HG03342 (cell line): ENCODE data around the gene SMCO1.
"Not testable (repeated sequence)": the region's sequence is repeated elsewhere in the genome, so short reads cannot be mapped to it uniquely, and the experiment has no call there.

Source experiments
- ATAC-seq: cut with Tn5 transposase; IDR thresholded peaks from one replicate; pipeline ENCODE4 v1.9.1; 2021; ENCODE audit warnings: mild to moderate bottlenecking, moderate library complexity; ENCODE audit not compliant: unreplicated experiment

Gene SMCO1

GRCh38 chr3:196523841-196524240 lies 8.7 kb upstream of the SMCO1 start:
- ATAC-seq, result no peak

GRCh38 chr3:196521291-196521690 lies 6.1 kb upstream of the SMCO1 start:
- ATAC-seq, result not testable (repeated sequence)

DNA sequence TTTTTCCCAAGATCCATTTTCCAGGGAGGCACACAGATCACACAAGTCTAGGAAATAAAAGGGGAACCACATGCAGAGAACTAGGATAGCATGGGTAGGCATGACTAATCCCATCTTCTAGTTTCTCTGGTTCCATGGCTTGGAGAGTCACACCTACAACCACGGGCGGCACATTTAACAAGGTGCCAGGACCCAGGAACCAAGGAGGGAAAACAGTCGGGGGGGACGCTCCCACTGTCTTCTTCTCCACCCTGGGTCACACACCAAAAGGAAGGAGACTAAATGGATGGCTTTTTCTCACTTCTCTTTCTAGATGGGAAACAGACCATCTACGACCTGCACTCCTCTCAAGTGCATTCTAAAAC lies 4.6 kb upstream of the SMCO1 start:
- no peak for ATAC-seq

DNA sequence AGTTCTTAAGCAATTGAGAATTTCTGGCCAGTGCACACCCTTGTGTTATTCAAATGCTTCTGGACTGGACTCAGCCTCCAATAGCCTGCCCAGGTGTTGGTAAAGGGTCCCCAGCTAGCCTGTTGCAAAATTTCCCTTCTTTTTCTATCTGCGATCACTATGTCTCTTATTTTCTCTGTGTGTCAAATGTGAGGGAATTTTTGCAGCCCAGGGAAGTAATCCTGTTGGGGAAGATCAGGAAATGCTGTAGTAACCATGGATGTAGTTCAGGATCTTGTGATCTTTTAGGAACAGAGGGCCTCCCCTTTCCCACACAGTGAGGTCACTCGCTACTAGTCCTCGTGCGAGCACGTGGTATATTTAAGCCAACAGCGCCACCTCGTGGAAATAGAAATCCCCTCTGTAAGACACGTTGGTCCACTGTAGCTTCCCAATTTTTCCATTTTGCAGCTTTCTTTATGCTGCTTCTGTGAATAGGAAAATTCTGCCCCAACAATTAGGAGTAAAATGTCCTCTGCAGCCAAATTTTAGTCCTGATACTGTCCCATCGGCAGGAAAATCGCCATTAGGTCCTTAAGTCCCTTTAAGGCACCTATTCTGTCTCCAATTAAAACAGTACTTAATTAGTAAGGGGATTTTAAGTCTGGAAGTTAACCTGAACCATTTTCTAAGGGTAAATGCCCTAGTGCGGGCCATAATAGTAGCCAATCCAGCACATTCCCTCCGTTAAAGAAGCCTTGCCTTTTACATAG lies 4.0 kb upstream of the SMCO1 start:
- ATAC-seq, result no peak

DNA sequence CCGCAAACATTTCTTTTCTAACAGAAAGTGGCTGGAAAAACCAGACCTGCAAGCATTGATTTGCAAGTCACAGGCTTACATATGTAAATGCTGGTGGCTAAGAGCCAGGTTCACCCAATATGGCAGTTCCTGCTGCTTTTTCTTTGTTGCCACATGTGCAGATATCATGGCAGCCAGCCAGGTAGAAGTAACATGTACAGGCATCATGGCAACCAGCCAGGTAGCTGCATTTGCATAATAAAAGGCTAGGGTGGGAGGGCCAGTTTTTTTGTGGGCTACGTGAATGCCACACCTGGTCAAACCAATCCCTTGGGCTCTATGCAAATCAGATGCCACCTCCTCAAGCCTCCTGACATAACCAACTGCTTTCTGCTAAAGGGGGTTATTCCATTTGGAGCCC lies 2.8 kb upstream of the SMCO1 start:
- ATAC-seq, result no peak

DNA sequence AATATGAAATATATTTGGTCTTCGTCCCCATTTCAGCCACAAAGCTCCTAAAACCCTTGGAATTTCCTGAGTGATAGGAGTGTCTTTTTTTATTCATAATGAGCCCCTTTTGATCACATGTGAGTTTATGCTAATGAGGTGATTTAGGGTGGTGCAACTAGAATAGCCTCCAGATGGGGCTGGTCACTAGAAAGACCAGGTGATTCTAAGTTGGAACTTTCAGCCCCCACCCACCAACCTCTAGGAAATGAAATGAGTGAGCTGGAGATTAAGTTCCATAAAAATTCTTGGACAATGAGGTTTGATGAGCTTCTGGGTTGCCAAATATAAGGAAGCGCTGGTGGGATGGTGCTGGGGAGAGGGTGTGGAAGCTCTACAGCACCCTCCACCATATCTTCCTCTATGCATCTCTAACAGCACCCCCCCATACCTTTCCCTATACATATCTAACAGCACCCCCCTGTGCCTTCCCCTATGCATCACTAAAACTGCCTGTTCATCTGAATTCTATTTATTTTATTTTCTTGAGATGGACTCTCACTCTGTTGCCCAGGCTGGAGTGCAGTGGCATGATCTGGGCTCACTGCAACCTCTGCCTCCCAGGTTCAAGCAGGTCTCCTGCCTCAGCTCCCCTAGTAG lies 2.1 kb upstream of the SMCO1 start:
- ATAC-seq, result no peak

- no peak for ATAC-seq
Observed at GRCh38 chr3:196514350-196514716, 813 bp downstream of the SMCO1 start.

DNA sequence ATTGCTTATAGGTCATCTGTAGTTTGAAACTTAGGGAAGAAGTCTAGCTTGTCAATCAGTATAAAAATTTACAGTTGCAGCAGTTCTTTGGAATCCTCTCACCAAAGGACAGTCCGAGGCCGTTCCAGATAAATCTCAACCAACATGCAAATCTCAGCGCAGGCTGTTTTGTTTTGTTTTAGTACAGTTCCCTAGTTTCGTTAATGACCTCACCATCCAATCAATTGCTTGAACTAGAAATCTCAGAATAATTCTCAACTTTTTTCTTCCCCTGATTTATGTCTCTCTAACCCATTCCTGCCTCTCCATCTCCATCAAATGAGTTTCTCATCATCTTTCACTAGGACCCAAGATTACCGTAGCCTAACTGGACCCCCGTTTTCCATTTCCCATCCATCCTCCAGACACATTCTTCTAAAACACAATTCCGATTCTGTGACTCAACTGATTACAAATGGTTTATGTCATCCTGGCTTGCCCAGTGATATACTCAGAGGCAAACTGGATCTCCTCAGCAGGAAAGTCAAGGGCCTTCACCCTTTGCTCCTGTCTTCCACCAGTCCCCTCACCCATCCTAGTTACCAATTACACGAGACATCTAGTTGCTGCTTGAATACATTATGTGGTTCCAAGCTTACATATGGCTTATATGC lies 1.3 kb downstream of the SMCO1 start:
- no peak for ATAC-seq

- ATAC-seq, result not testable (repeated sequence)
Observed at GRCh38 chr3:196511646-196512425, 3.3 kb downstream of the SMCO1 start.

DNA sequence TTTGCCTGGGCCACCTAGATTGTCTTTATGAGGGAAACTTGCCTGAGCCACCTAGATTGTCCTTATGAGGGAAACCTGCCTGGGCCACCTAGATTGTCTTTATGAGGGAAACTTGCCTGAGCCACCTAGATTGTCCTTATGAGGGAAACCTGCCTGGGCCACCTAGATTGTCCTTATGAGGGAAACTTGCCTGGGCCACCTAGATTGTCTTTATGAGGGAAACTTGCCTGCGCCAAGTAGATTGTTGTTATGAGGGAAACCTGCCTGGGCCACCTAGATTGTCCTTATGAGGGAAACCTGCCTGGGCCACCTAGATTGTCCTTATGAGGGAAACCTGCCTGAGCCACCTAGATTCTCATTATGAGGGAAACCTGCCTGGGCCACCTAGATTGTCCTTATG lies 4.0 kb downstream of the SMCO1 start:
- not testable (repeated sequence) for ATAC-seq

DNA sequence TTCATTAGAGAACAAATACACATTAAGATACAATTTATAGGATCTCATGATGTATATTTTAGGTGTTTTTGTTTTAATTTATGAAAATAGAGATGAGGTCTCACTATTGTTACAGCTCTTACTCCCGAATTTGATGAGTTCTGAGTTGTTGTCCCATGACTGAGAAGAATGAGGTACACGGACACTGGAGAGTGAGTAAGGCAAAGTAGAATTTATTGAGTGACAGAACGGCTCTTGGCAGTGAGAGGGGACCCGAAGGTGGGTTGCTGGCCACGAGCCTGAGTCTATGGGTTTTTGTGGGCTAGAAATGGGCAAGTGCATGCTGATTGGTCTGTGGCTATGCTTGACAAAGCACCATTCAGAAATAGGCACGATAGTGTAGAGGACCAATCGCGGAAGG lies 8.5 kb downstream of the SMCO1 start:
- no peak for ATAC-seq

DNA sequence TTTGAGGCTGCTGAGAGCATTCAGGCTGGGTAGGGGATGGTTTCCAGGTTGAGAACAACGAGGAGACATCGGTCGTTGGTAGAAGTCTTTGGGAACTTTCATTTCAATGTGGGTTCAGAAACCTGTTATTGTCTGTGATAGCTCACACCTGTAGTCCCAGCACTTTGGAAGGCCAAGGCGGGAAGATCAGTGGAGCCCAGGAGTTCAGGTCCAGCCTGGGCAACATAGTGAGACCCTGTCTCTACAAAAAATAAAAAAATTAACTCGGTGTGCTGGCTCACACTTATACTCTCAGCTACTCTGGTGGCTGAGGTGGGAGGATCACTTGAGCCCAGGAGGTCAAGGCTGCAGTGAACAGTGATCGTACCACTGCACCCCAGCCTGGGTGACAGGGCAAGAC lies 10.6 kb downstream of the SMCO1 start:
- no peak for ATAC-seq

GRCh38 chr3:196504077-196504398 lies 11.1 kb downstream of the SMCO1 start:
- not testable (repeated sequence) for ATAC-seq

DNA sequence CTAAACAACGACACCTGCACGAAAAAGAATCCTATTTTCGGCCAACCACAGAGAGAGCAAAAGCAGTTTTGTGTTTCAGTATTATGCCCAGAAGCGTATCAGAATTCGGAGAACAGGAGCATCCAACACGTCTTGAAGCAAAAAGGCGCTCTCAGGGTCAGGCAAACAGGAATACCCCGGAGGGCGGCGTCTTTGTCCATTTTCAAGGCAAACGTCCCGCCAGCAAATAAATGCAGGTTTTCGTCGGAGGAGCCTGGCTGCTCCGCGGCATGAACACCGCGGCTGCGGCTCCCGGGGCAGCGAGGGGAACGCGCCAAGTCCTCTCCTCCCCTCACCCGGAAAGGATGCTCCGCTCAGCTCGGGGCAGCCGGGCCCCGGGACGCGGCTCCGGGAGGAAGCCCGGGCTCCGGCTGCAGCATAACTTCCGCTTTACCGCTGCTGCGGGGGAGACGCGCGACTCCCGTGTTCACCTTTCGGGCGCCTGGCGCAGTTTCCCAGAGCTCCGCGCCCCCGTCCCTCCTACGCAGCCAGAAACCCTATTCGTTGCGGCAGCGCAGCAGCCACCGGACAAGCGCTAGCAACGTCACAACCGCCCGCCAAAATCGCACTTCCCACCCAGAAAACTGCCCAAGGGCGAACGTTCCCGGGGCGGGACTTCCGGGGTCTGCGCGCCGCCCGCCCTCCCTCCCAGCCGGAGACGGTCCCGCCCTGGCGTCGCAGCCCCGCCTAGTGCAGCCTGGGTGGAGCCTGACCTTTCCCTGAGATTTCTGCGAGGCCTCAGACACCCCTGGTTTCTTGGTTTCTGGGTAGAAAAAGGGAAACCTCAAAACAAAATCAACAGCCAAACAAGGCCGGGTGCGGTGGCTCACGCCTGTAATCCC lies 11.7 kb downstream of the SMCO1 start, which contains the start of gene RNF168:
Gene RNF168 (minus strand): TSS at position 573 of the 881 bp plus-strand sequence. CDS start 595 bp downstream, outside the sequence.
- ATAC-seq, result peak; percentile 77

- ATAC-seq, result peak; percentile 3
Observed at GRCh38 chr3:196502775-196503195, 12.4 kb downstream of the SMCO1 start.

DNA sequence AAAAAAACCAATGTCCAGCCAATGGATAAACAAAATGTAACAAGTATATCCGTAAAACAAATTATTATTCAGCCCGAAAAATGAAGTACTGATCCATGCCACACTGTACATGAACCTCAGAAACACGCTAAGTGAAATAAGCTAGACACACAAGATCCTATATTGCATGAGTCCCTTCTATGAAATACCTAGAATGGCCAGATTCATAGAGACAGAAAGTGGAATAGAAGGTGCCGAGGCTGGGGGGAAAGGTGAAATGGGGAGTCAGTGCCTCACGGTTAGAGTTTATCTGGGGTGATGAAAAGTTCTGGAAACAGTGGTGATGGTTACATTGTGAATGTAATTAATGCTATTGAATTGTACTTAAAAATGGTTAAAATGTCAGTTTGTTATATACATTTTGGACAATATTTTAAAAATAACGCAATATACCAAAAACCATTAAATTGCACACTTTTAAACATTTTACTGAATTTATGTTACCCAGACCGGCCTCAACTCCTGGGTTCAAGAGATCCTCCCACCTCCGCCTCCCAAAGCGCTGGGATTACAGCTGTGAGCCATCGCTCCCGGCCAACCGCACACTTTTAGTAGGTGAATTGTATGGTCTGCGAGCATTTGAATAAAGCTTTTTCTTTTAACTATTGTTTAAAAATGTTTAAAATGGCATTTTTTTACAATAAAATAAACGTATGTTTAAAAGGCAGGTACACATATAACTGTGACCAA lies 13.7 kb downstream of the SMCO1 start:
- no peak for ATAC-seq

DNA sequence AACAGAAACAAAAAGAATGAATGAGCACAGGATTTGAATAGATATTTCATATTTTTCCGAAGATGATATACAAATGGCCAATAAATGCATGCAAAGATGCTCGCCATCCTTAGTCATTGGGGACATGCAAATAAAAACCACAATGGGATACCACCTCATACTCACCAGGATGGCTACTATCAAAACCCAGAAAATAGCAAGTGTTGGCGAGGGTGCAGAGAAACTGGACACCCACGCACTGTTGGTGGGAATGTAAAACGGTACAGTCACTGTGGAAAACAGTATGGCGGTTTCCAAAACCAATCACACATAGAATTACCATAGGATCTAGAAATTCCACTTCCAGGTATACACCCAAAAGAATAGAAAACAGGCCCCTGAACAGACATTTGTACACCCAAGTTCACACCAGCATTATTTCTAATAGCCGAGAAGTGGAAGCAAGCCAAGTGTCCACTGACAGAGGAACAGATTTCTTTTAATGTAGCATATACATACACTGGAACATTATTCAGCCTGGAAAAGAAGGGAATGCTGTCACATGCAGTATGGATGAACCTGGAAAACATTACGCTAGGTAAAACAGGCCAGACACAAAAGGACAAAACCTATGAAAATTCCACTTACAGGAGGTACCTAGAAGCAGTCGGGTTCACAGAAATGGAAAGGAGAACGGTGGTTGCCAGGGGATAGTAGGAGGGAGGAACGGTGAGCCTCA lies 15.2 kb downstream of the SMCO1 start:
- no peak for ATAC-seq

DNA sequence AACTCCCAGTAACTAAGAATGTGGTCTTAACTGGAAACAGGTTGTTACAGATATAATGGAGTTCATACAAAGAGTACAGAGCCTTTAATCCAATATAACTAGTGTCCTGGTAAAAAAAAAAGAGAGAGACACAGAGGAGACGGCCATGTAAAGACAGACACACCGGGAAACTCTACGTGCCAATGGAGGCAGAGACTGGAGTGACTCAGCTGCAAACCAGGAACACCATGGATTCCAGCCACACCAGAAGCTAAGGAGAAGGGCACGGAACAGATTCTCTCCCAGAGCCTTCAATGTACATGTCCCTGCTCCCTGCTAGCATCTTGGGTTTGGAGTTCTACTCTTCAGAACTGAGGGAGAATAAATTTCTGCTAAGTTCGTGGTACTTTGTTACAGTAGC lies 16.1 kb downstream of the SMCO1 start:
- no peak for ATAC-seq

DNA sequence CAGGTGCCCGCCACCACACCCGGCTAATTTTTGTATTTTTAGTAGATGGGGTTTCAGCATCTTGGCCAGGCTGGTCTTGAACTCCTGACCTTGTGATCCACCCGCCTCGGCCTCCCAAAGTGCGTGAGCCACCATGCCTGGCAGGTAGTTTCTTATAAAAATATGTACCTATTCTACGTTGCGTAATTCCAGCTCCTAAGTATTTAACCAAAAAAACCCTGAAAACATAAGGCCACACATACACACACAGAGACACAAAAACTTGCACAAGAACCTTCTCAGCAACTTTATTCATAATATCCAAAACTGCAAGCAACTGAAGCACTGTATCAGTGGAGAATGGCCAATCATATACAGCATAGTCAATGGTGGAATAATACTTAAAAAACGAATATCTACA lies 16.8 kb downstream of the SMCO1 start:
- no peak for ATAC-seq
